GM12878 (cell line): ENCODE results near the gene PROX2. TPM values are rescaled to one million over a fixed set of nuclear protein-coding genes. Genes with fewer than 3 reads are reported as not detected.

ENCODE experiments used
- ATAC-seq: fragments of 200-7000 bp; cut with Tn5 transposase; 3 replicates; pipeline ENCODE4 v1.9.1; 2020; ENCODE audit warnings: mild to moderate bottlenecking, moderate library complexity
- BruUV-seq: library from RNA; stranded (reverse); fragments of 400-500 nt; replicated peaks from 2 replicates; lab custom pipeline; 2021; lab: Mats Ljungman, UMichigan
- CTCF ChIA-PET: fragments of 300-600 bp; sonication (Branson Sonifier 250); formaldehyde crosslinking; extraction: SDS; loops from one replicate; lab custom pipeline; 2021; ENCODE audit warnings: inconsistent platforms; lab: Yijun Ruan, JAX
- POLR2A ChIA-PET: fragments of 350-600 bp; formaldehyde crosslinking; extraction: SDS; loops from one replicate; lab custom pipeline; 2021; ENCODE audit warnings: inconsistent platforms; lab: Charles Lee
- RAD21 ChIA-PET: fragments of 300-600 bp; sonication (Branson Sonifier 250); formaldehyde crosslinking; loops from one replicate; lab custom pipeline; 2023; ENCODE audit warnings: antibody characterized with exemption; ENCODE audit not compliant: unreplicated experiment; lab: Charles Lee
- SMC1A ChIA-PET: fragments of 300-600 bp; sonication (Branson Sonifier 250); formaldehyde crosslinking; loops from one replicate; lab custom pipeline; 2023; ENCODE audit not compliant: unreplicated experiment, uncharacterized antibody; lab: Charles Lee
- DNase-seq: peaks from one replicate; pipeline ENCODE4 v3.0.0-alpha.2; 2011; ENCODE audit warnings: low read depth, low spot score
- FAIRE-seq: peaks from 3 replicates; lab custom pipeline; 2011; peaks lifted over from hg19 to GRCh38; lab: Jason Lieb, UNC
- H2AFZ ChIP-seq: 2 replicates; pipeline ENCODE4 v1.6.0; 2011; ENCODE audit warnings: low read depth, low read length, control low read depth; ENCODE audit not compliant: control insufficient read depth
- H3K27ac ChIP-seq: 2 replicates; pipeline ENCODE4 v1.5.1; 2011; ENCODE audit warnings: control low read depth; ENCODE audit not compliant: control insufficient read depth, insufficient read depth
- H3K27me3 ChIP-seq, 2 experiments: replicated peaks in 1 of 2; 2 replicates each; pipeline versions ENCODE4 v1.6.0 to v1.6.1; 2011; ENCODE audit warnings: low read length in 1 of 2; ENCODE audit not compliant: control insufficient read depth in 2 of 2, insufficient read depth in 2 of 2
- H3K36me3 ChIP-seq, 2 experiments: 2 replicates each; pipeline ENCODE4 v1.5.1; 2011; ENCODE audit warnings: low read length in 1 of 2; ENCODE audit not compliant: control insufficient read depth in 2 of 2, insufficient read depth in 2 of 2
- H3K4me1 ChIP-seq: 2 replicates; pipeline ENCODE4 v1.6.1; 2011; ENCODE audit warnings: mild to moderate bottlenecking, low read length, moderate library complexity, mixed read lengths; ENCODE audit not compliant: control insufficient read depth, insufficient read depth
- H3K4me2 ChIP-seq: 2 replicates; pipeline ENCODE4 v1.6.0; 2011; ENCODE audit warnings: control low read depth; ENCODE audit not compliant: control insufficient read depth, insufficient read depth
- H3K4me3 ChIP-seq: fragments of 200-600 bp; sonication (generic); 2 replicates; pipeline ENCODE4 v1.5.1; 2016
- H3K79me2 ChIP-seq: 2 replicates; pipeline ENCODE4 v1.6.0; 2011; ENCODE audit warnings: low read length; ENCODE audit not compliant: control insufficient read depth, insufficient read depth
- H3K9ac ChIP-seq: 2 replicates; pipeline ENCODE4 v1.8.0; 2011; ENCODE audit warnings: low read length, control low read depth, mixed read lengths; ENCODE audit not compliant: control insufficient read depth, insufficient read depth
- H3K9me3 ChIP-seq: replicated peaks from 3 replicates; pipeline ENCODE4 v1.5.1; 2011; ENCODE audit warnings: mild to moderate bottlenecking, low read length; ENCODE audit not compliant: control insufficient read depth, insufficient read depth
- H4K20me1 ChIP-seq: 2 replicates; pipeline ENCODE4 v1.6.0; 2011; ENCODE audit not compliant: control insufficient read depth, insufficient read depth
- NR2C1 ChIP-seq: fragments of 450-650 bp; IDR thresholded peaks from 2 replicates; pipeline ENCODE4 v1.6.1; 2017; ENCODE audit warnings: antibody characterized with exemption, mild to moderate bottlenecking, moderate library complexity
- POLR2AphosphoS2 ChIP-seq: IDR thresholded peaks from 2 replicates; pipeline ENCODE4 v1.6.1; 2011; ENCODE audit warnings: low read depth, mild to moderate bottlenecking, low read length, improper control_type of control experiment, moderate library complexity
- RAD21 ChIP-seq: IDR thresholded peaks from 2 replicates; pipeline ENCODE4 v1.6.1; 2011; ENCODE audit warnings: mild to moderate bottlenecking, low read depth, low read length, moderate library complexity; ENCODE audit not compliant: insufficient read depth
- RELA ChIP-seq: fragments of 450-650 bp; IDR thresholded peaks from 2 replicates; pipeline ENCODE4 v1.8.0; 2014; ENCODE audit warnings: borderline replicate concordance; ENCODE audit not compliant: partially characterized antibody
- RFX5 ChIP-seq: IDR thresholded peaks from 2 replicates; pipeline ENCODE4 v1.6.1; 2011; ENCODE audit warnings: low read depth, low read length, improper control_type of control experiment
- SMC3 ChIP-seq: IDR thresholded peaks from 2 replicates; pipeline ENCODE4 v1.6.1; 2011; ENCODE audit warnings: low read length, improper control_type of control experiment, borderline replicate concordance
- SREBF1 ChIP-seq: IDR thresholded peaks from 2 replicates; pipeline ENCODE4 v1.6.1; 2012; ENCODE audit warnings: mild to moderate bottlenecking, low read length
- YY1 ChIP-seq: IDR thresholded peaks from 2 replicates; pipeline ENCODE4 v1.6.1; 2011; ENCODE audit warnings: low read depth, mild to moderate bottlenecking, low read length
- ZBTB11 ChIP-seq: fragments of 450-650 bp; formaldehyde crosslinking; IDR thresholded peaks from 2 replicates; pipeline ENCODE4 v1.5.0; 2022; ENCODE audit warnings: mild to moderate bottlenecking, missing genetic modification characterization
- ZNF274 ChIP-seq: IDR thresholded peaks from one replicate; pipeline ENCODE4 v1.8.0; 2011; ENCODE audit not compliant: insufficient read length, insufficient read depth
- ZNF592 ChIP-seq: fragments of 450-650 bp; IDR thresholded peaks from 2 replicates; pipeline ENCODE4 v1.6.1; 2017; ENCODE audit warnings: mild to moderate bottlenecking, moderate library complexity
- WGBS: methylation state at CpG from one replicate; pipeline ENCODE4 v1.1.6; 2016; ENCODE audit warnings: low lambda C conversion rate; ENCODE audit not compliant: insufficient replicate concordance, insufficient coverage; ENCODE audit errors: missing lambda C conversion rate; 5-methylcytosine and 5-hydroxymethylcytosine counted together
- in situ Hi-C: fragments of 300-500 bp; cut with MboI; formaldehyde crosslinking; loops from 9 replicates; pipeline ENCODE4 v1.14.3; 2018; ENCODE audit warnings: mixed read lengths
- intact Hi-C: fragments of 100-400 bp; cut with micrococcal nuclease; formaldehyde crosslinking; loops from one replicate; pipeline ENCODE4 v1.14.2; 2022; ENCODE audit not compliant: unreplicated experiment
- polyA plus RNA-seq, 11 experiments: library from polyadenylated mRNA; depleted of rRNA in 4 of 11; unstranded in 6 of 11; stranded (reverse) in 5 of 11; fragments of >200 nt; fragmentation: Nextera tagmentation in 4 of 11; fragmentation: Illumina TruSeq in 1 of 11; extraction: Ambion mirVana in 4 of 11; extraction: Trizol in 1 of 11; gene quantifications; 1 replicate in 1 of 11; 2 replicates in 10 of 11; pipeline versions ENCODE4 v1.2.1 to v1.2.3, GENCODE V29; 2011 to 2016; ENCODE audit warnings: inconsistent platforms in 2 of 11, missing spikeins in 2 of 11, low read depth in 1 of 11
- total RNA-seq, 4 experiments: library from RNA; depleted of rRNA in 3 of 4; stranded (reverse); fragments of >200 nt in 3 of 4; fragmentation: Illumina TruSeq in 1 of 4; extraction: Trizol in 1 of 4; gene quantifications; 2 replicates each; pipeline versions ENCODE4 v1.2.1 to v1.2.3, GENCODE V29; 2013 to 2021
- TF ChIP-seq, protein P1 (sequence below), 3 experiments: IDR thresholded peaks in 2 of 3; conservative IDR thresholded peaks in 1 of 3; 2 replicates each; pipeline ENCODE4 v1.5.1; 2011; ENCODE audit warnings: low read depth in 3 of 3, low read length in 3 of 3, mild to moderate bottlenecking in 3 of 3, control low read depth in 2 of 3, moderate library complexity in 2 of 3, inconsistent platforms in 1 of 3, mixed read lengths in 1 of 3; ENCODE audit not compliant: control insufficient read depth in 2 of 3, insufficient read depth in 1 of 3; ENCODE audit errors: extremely low read depth in 1 of 3

Gene PROX2
- total and polyA plus RNA-seq, 10 of the 15 experiments (the other 5 are each of a cell fraction or from before 2014, with no cell fraction given), result 0.04 to 0.42 (median 0.19) TPM

DNA sequence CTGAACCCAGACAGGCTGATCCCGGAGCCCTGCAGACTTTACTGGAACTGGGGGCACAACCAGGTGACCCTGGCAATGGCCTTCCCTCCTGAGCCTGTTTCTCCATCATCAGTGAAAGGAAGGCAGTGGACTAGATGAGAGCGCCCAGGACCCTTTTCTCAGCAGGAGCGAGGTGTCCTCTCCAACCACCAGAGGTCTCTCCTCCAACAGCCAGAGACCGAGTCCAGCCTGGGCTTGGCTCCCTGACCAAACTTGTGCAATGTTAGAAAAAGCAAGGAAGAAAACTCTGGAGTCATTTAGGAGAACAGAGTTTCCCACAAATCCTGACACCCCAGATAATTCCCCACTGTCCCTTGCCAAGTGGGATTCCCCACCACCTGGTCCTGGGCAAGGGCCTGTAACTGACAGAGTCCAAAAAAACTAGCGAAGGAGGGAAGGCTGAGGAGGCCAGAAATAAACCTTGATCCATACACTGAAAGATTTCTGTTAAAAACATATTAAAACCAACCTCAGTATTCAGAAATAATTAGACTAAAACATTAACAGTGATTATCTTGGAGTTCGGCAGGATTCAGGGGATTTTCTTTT lies 38.1 kb upstream of the PROX2 start:
- ChIA-PET CTCF (interaction anchor here (1.6 to 4.7 kb wide), 2 partner anchors 53 to 175 kb away, joined by 4 to 24 read pairs; no protein-coding TSS in a partner anchor), SMC1A (no interaction called here), RAD21 (interaction anchor here (1.4 kb wide), 1 partner anchor 175 kb away, joined by 4 read pairs; no protein-coding TSS in a partner anchor), POLR2A (no interaction called here)
- no peaks in the 10 kb centered on the region for H3K36me3 ChIP-seq
- H3K9me3 ChIP-seq, result no peaks in the 10 kb centered on the region
- H2AFZ ChIP-seq, result no peak overlapping the region
- intact Hi-C loops, result loop anchor here (1.0 kb wide), 2 partner anchors 32 to 174 kb away; no protein-coding TSS in a partner anchor
- no peaks in the 10 kb centered on the region for H3K79me2 ChIP-seq
- H3K4me3 ChIP-seq, result no peak overlapping the region
- BruUV-seq, result no TSS peak
- 37% methylated on average over 6 of the region's 6 CpGs for WGBS
- H3K9ac ChIP-seq, result no peak overlapping the region
- no peaks in the 10 kb centered on the region for H4K20me1 ChIP-seq
- DNase-seq (no peak), FAIRE-seq (no peak), ATAC-seq (peak; percentile 88)
- H3K27ac ChIP-seq, result no peak overlapping the region
- no peaks in the 10 kb centered on the region for H3K27me3 ChIP-seq
- no peak for TF ChIP-seq RFX5
- TF ChIP-seq SMC3, result peak; percentile 64; the same call in 1 of the 2 replicates
- no peak for TF ChIP-seq POLR2AphosphoS2
- TF ChIP-seq, protein P1, sequence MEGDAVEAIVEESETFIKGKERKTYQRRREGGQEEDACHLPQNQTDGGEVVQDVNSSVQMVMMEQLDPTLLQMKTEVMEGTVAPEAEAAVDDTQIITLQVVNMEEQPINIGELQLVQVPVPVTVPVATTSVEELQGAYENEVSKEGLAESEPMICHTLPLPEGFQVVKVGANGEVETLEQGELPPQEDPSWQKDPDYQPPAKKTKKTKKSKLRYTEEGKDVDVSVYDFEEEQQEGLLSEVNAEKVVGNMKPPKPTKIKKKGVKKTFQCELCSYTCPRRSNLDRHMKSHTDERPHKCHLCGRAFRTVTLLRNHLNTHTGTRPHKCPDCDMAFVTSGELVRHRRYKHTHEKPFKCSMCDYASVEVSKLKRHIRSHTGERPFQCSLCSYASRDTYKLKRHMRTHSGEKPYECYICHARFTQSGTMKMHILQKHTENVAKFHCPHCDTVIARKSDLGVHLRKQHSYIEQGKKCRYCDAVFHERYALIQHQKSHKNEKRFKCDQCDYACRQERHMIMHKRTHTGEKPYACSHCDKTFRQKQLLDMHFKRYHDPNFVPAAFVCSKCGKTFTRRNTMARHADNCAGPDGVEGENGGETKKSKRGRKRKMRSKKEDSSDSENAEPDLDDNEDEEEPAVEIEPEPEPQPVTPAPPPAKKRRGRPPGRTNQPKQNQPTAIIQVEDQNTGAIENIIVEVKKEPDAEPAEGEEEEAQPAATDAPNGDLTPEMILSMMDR (IDR thresholded peaks at IDR 0.05 in 2 of 3, conservative IDR thresholded peaks at IDR 0.05 in 1 of 3; ENCODE audit: control insufficient read depth in 2 of 3, extremely low read depth in 1 of 3, insufficient read depth in 1 of 3, low read depth in 3 of 3, low read length in 3 of 3), result peak; percentile 62 to 76 (median 70)
- 0 out of 2 replicates have a peak, but pooled peaks have one; percentile 37 for TF ChIP-seq YY1
- TF ChIP-seq ZNF274, result no peak
- peak; percentile 76 for TF ChIP-seq RAD21
- no peak for TF ChIP-seq NR2C1
- TF ChIP-seq ZNF592, result no peak
- TF ChIP-seq SREBF1, result no peak
- TF ChIP-seq RELA, result no peak
- no peak for TF ChIP-seq ZBTB11
- H3K4me2 ChIP-seq, result no peak overlapping the region
- H3K4me1 ChIP-seq, result no peaks in the 10 kb centered on the region
- in situ Hi-C loops, result no loop called here
